B cell (primary cell): ENCODE data around the gene MAD1L1.

Source experiments
- CTCF ChIP-seq: fragments of 200-600 bp; IDR thresholded peaks from one replicate; pipeline ENCODE4 v1.8.0; 2022; ENCODE audit warnings: antibody characterized with exemption, mild to moderate bottlenecking
- EZH2 ChIP-seq: IDR thresholded peaks from 2 replicates; pipeline ENCODE4 v1.6.1; 2012; ENCODE audit warnings: borderline replicate concordance, low read depth, mild to moderate bottlenecking, moderate library complexity, low read length; ENCODE audit not compliant: insufficient read depth, poor library complexity, severe bottlenecking

GRCh38 chr7:1829111-1829510 lies 403.6 kb downstream of the MAD1L1 start:
- no peak for TF ChIP-seq EZH2
- no peak for TF ChIP-seq CTCF
